ENCODE data around the gene KIF5A. TPM values are rescaled to one million over a fixed set of nuclear protein-coding genes. Genes with fewer than 3 reads are reported as not detected.

Gene KIF5A
- total RNA-seq, 6 experiments from 2014 or later: 1.0 to 1.8 (median 1.2) TPM

GRCh38 chr12:57622293-57623245 is 72.7 kb downstream of the KIF5A start:
- Mint-ChIP-seq H3K4me3 (peak overlapping the region; percentile 75), H3K9me3 (no peaks in the 10 kb centered on the region), H3K4me1 (ENCODE audit: low read depth) (peaks cover 6% of the 10 kb centered on the region; the same call in 1 of the 2 replicates), H3K27me3 (ENCODE audit: insufficient read depth) (peaks cover 32% of the 10 kb centered on the region), H3K27ac (no peak overlapping the region), H3K36me3 (ENCODE audit: low read depth) (no peaks in the 10 kb centered on the region; the same call in 1 of the 2 replicates)
- no peak for DNase-seq
- no peak for TF ChIP-seq CTCF (IDR thresholded peaks at IDR 0.05)

- no peak for TF ChIP-seq CTCF (IDR thresholded peaks at IDR 0.05)
These were observed 73.5 kb downstream of the KIF5A start for GRCh38 chr12:57623385-57623784.

GRCh38 chr12:57623811-57624390 is 74.1 kb downstream of the KIF5A start:
- H3K27ac Mint-ChIP-seq: no peak overlapping the region
- no peaks in the 10 kb centered on the region for H3K9me3 Mint-ChIP-seq
- H3K4me3 Mint-ChIP-seq: no peak overlapping the region
- DNase-seq: no peak
- peaks cover 32% of the 10 kb centered on the region for H3K27me3 Mint-ChIP-seq (ENCODE audit: insufficient read depth)
- H3K4me1 Mint-ChIP-seq (ENCODE audit: low read depth): peaks cover 6% of the 10 kb centered on the region; the same call in 1 of the 2 replicates
- no peaks in the 10 kb centered on the region; the same call in 1 of the 2 replicates for H3K36me3 Mint-ChIP-seq (ENCODE audit: low read depth)
- no peak for TF ChIP-seq CTCF (IDR thresholded peaks at IDR 0.05)

More at GRCh38 chr12:57623385-57623784, 73.5 kb downstream of the KIF5A start:
- Mint-ChIP-seq H3K4me1 (ENCODE audit: low read depth) (peaks cover 6% of the 10 kb centered on the region; the same call in 1 of the 2 replicates), H3K4me3 (no peak overlapping the region), H3K9me3 (no peaks in the 10 kb centered on the region), H3K27ac (no peak overlapping the region), H3K36me3 (ENCODE audit: low read depth) (no peaks in the 10 kb centered on the region; the same call in 1 of the 2 replicates), H3K27me3 (ENCODE audit: insufficient read depth) (peaks cover 32% of the 10 kb centered on the region)
- DNase-seq: no peak

GRCh38 chr12:57624441-57625220 is 74.8 kb downstream of the KIF5A start:
- TF ChIP-seq CTCF (IDR thresholded peaks at IDR 0.05): no peak
- Mint-ChIP-seq H3K4me1 (ENCODE audit: low read depth) (peaks cover 6% of the 10 kb centered on the region; the same call in 1 of the 2 replicates), H3K27me3 (ENCODE audit: insufficient read depth) (peaks cover 29% of the 10 kb centered on the region), H3K27ac (no peak overlapping the region), H3K36me3 (ENCODE audit: low read depth) (no peaks in the 10 kb centered on the region; the same call in 1 of the 2 replicates), H3K4me3 (no peak overlapping the region), H3K9me3 (no peaks in the 10 kb centered on the region)
- no peak for DNase-seq
